K562 (cell line): Measurements from ENCODE around the gene UBN1. TPM values are rescaled to one million over a fixed set of nuclear protein-coding genes. Genes with fewer than 3 reads are reported as not detected.

Experiments
- ATAC-seq: fragments of 200-7000 bp; cut with Tn5 transposase; 3 replicates; pipeline ENCODE4 v1.9.1; 2020; ENCODE audit warnings: moderate library complexity
- BruUV-seq: library from RNA; stranded (reverse); fragments of 400-500 nt; replicated peaks from 2 replicates; lab custom pipeline; 2021; lab: Mats Ljungman, UMichigan
- CTCF ChIA-PET: fragments of 300-600 bp; formaldehyde crosslinking; extraction: SDS; loops from one replicate; lab custom pipeline; 2021; ENCODE audit warnings: low intra/inter-chr PET ratio; lab: Yijun Ruan, JAX
- POLR2A ChIA-PET: fragments of 300-600, 350-650 bp; sonication (Branson Sonifier 250); formaldehyde crosslinking; extraction: SDS; loops from one replicate; lab custom pipeline; 2021; ENCODE audit warnings: antibody characterized with exemption, inconsistent platforms; lab: Yijun Ruan, JAX
- DNase-seq, 4 experiments: peaks; one replicate each; pipeline versions ENCODE4 v3.0.0 to v3.0.0-alpha.2; 2011 to 2018; ENCODE audit warnings: low spot score in 3 of 4, mixed read lengths in 3 of 4; ENCODE audit errors: extremely low read depth in 1 of 4
- FAIRE-seq: peaks from 2 replicates; lab custom pipeline; 2011; peaks lifted over from hg19 to GRCh38; lab: Jason Lieb, UNC
- H2AFZ ChIP-seq: 2 replicates; pipeline ENCODE4 v1.6.0; 2011; ENCODE audit warnings: low read depth, low read length, control low read depth, inconsistent platforms
- H3K27ac ChIP-seq: fragments of 200-600 bp; 3 replicates; pipeline ENCODE4 v1.8.0; 2011; ENCODE audit warnings: low read depth, mild to moderate bottlenecking, control low read depth, inconsistent platforms, low read length, moderate library complexity, mixed read lengths; ENCODE audit errors: extremely low read depth
- H3K27me3 ChIP-seq, 2 experiments: fragments of 300-600 bp in 1 of 2; 2 replicates in 1 of 2; 3 replicates in 1 of 2; pipeline versions ENCODE4 v1.6.0 to v1.8.0; 2011; ENCODE audit warnings: inconsistent platforms in 2 of 2, low read length in 2 of 2, mild to moderate bottlenecking in 1 of 2, mixed read lengths in 1 of 2, moderate library complexity in 1 of 2; ENCODE audit not compliant: control insufficient read depth in 2 of 2, insufficient read depth in 2 of 2
- H3K36me3 ChIP-seq: fragments of 300-600 bp; 3 replicates; pipeline ENCODE4 v1.8.0; 2011; ENCODE audit warnings: mild to moderate bottlenecking, low read length, inconsistent platforms; ENCODE audit not compliant: control insufficient read depth, insufficient read depth
- H3K4me1 ChIP-seq, 2 experiments: fragments of 200-600 bp in 1 of 2; replicated peaks in 1 of 2; 2 replicates in 1 of 2; 3 replicates in 1 of 2; pipeline versions ENCODE4 v1.5.1 to v1.8.0; 2011; ENCODE audit warnings: inconsistent platforms in 2 of 2, low read length in 2 of 2, mild to moderate bottlenecking in 1 of 2, mixed read lengths in 1 of 2, moderate library complexity in 1 of 2; ENCODE audit not compliant: control insufficient read depth in 2 of 2, insufficient read depth in 2 of 2
- H3K4me2 ChIP-seq: 2 replicates; pipeline ENCODE4 v1.6.1; 2011; ENCODE audit warnings: low read length, control low read depth, inconsistent platforms, mixed read lengths; ENCODE audit not compliant: insufficient read depth
- H3K4me3 ChIP-seq: fragments of 200-600 bp; sonication (generic), shearing (Covaris generic); 2 replicates; pipeline ENCODE4 v1.5.1; 2016; ENCODE audit warnings: control low read depth, inconsistent platforms
- H3K79me2 ChIP-seq: fragments of 200-600 bp; 3 replicates; pipeline ENCODE4 v1.8.0; 2011; ENCODE audit warnings: low read length, inconsistent platforms; ENCODE audit not compliant: control insufficient read depth, insufficient read depth
- H3K9ac ChIP-seq, 2 experiments: 2 replicates each; pipeline versions ENCODE4 v1.6.0 to v1.6.1; 2011; ENCODE audit warnings: low read depth in 2 of 2, low read length in 2 of 2, control low read depth in 1 of 2, inconsistent platforms in 1 of 2, mild to moderate bottlenecking in 1 of 2, mixed read lengths in 1 of 2; ENCODE audit not compliant: insufficient read depth in 1 of 2
- H3K9me1 ChIP-seq: one replicate; pipeline ENCODE4 v1.6.0; 2011; ENCODE audit warnings: inconsistent platforms, mild to moderate bottlenecking, low read length, moderate library complexity; ENCODE audit not compliant: control insufficient read depth, insufficient read depth
- H3K9me3 ChIP-seq: replicated peaks from 2 replicates; pipeline ENCODE4 v1.5.1; 2011; ENCODE audit warnings: low read depth, low read length, inconsistent platforms; ENCODE audit not compliant: control insufficient read depth, insufficient read depth
- H4K20me1 ChIP-seq: replicated peaks from 2 replicates; pipeline ENCODE4 v1.6.1; 2011; ENCODE audit warnings: low read length, inconsistent platforms, mixed read lengths; ENCODE audit not compliant: control insufficient read depth, insufficient read depth
- GABPB1 ChIP-seq: sonication (generic); formaldehyde crosslinking; IDR thresholded peaks from 2 replicates; pipeline ENCODE4 v1.8.0; 2022; ENCODE audit warnings: mild to moderate bottlenecking, missing genetic modification reagents
- HCFC1 ChIP-seq: IDR thresholded peaks from 2 replicates; pipeline ENCODE4 v1.6.1; 2012; ENCODE audit warnings: low read depth, low read length, improper control_type of control experiment
- MAFK ChIP-seq: IDR thresholded peaks from 2 replicates; pipeline ENCODE4 v1.6.1; 2011; ENCODE audit warnings: low read length, improper control_type of control experiment
- MLX ChIP-seq, 2 experiments: fragments of 450-650 bp in 1 of 2; sonication (generic) in 1 of 2; formaldehyde crosslinking; conservative IDR thresholded peaks; 2 replicates each; pipeline versions ENCODE4 v1.4.0 to v1.8.1; 2020 to 2022; ENCODE audit warnings: mild to moderate bottlenecking in 1 of 2, missing genetic modification reagents in 1 of 2
- NCOA2 ChIP-seq, 2 experiments: fragments of 450-650 bp; IDR thresholded peaks; 2 replicates each; pipeline ENCODE4 v1.6.1; 2018; ENCODE audit warnings: mild to moderate bottlenecking in 2 of 2, moderate library complexity in 1 of 2; ENCODE audit not compliant: partially characterized antibody in 2 of 2
- SRSF3 ChIP-seq: fragments of 200-400 bp; formaldehyde crosslinking; IDR thresholded peaks from 2 replicates; pipeline ENCODE4 v1.6.1; 2016; ENCODE audit warnings: mild to moderate bottlenecking, low read length, moderate library complexity; ENCODE audit not compliant: insufficient read depth
- TSHZ1 ChIP-seq: fragments of 250-450 bp; sonication (Bioruptor Pico); IDR thresholded peaks from 2 replicates; pipeline ENCODE4 v1.4.0; 2020; ENCODE audit warnings: mild to moderate bottlenecking, moderate library complexity
- USF2 ChIP-seq: sonication (generic); formaldehyde crosslinking; IDR thresholded peaks from 2 replicates; pipeline ENCODE4 v1.5.0; 2020; ENCODE audit warnings: missing genetic modification reagents
- ZKSCAN8 ChIP-seq: fragments of 200-800 bp; sonication (Bioruptor generic); IDR thresholded peaks from 2 replicates; pipeline ENCODE4 v1.6.1; 2016; ENCODE audit warnings: missing genetic modification characterization, missing compliant biosample characterization
- ZNF24 ChIP-seq: fragments of 450-650 bp; IDR thresholded peaks from 2 replicates; pipeline ENCODE4 v1.6.1; 2016
- ZNF830 ChIP-seq: fragments of 250-450 bp; sonication (Bioruptor Pico); IDR thresholded peaks from 2 replicates; pipeline ENCODE4 v1.5.0; 2021; ENCODE audit warnings: mild to moderate bottlenecking
- WGBS: fragments of 100-300 bp; shearing (Covaris generic); methylation state at CpG from one replicate; pipeline ENCODE4 v1.1.6; 2016; ENCODE audit warnings: low coverage, mixed read lengths; ENCODE audit not compliant: insufficient coverage; ENCODE audit errors: missing lambda C conversion rate; 5-methylcytosine and 5-hydroxymethylcytosine counted together
- in situ Hi-C: fragments of 300-500 bp; cut with MboI; formaldehyde crosslinking; loops from 4 replicates; pipeline ENCODE4 v1.15.0; 2018; ENCODE audit warnings: inconsistent platforms, mixed read lengths
- intact Hi-C: fragments of 100-400 bp; cut with micrococcal nuclease; formaldehyde crosslinking; loops from 2 replicates; pipeline ENCODE4 v1.14.2; 2022
- polyA plus RNA-seq, 8 experiments: library from polyadenylated mRNA; depleted of rRNA in 4 of 8; stranded (reverse) in 5 of 8; unstranded in 3 of 8; fragments of >200 nt; fragmentation: Nextera tagmentation in 2 of 8; fragmentation: Illumina TruSeq in 1 of 8; extraction: Ambion mirVana in 2 of 8; extraction: Trizol in 1 of 8; gene quantifications; 2 replicates each; pipeline versions ENCODE4 v1.2.1 to v1.2.3, GENCODE V29; 2011 to 2014; ENCODE audit warnings: inconsistent platforms in 1 of 8, missing spikeins in 1 of 8
- total RNA-seq, 7 experiments: library from RNA; depleted of rRNA in 6 of 7; stranded (reverse); fragments of >200 nt in 6 of 7; fragmentation: Illumina TruSeq in 2 of 7; extraction: Trizol in 2 of 7; gene quantifications; 2 replicates each; pipeline versions ENCODE4 v1.2.1 to v1.2.3, GENCODE V29; 2011 to 2021; ENCODE audit warnings: low replicate concordance in 1 of 7

The UBN1 gene
- total and polyA plus RNA-seq, 9 of the 15 experiments (the other 6 are each of a cell fraction or from before 2014, with no cell fraction given): 1.5 to 45.7 (median 20.6) TPM

GRCh38 chr16:4899474-4899846 lies 52.2 kb downstream of the UBN1 start:
- no peak for ATAC-seq
- in situ Hi-C loops: no loop called here
- POLR2A ChIA-PET: no interaction called here

GRCh38 chr16:4900036-4900435 lies 52.8 kb downstream of the UBN1 start:
- intact Hi-C loops: no loop called here
- no peaks in the 10 kb centered on the region for H3K36me3 ChIP-seq
- no peak for ATAC-seq
- peaks cover 34 to 78% of the 10 kb centered on the region in 2 experiments; a peak in 4 of 5 replicates for H3K27me3 ChIP-seq
- FAIRE-seq: no peak
- no peaks in the 10 kb centered on the region for H3K9me1 ChIP-seq
- no peak overlapping the region for H3K27ac ChIP-seq
- no peak overlapping the region for H2AFZ ChIP-seq
- no TSS peak for BruUV-seq
- H3K9me3 ChIP-seq: no peaks in the 10 kb centered on the region; the same call in 1 of the 2 replicates
- in situ Hi-C loops: no loop called here
- H3K79me2 ChIP-seq: no peaks in the 10 kb centered on the region
- H4K20me1 ChIP-seq: no peaks in the 10 kb centered on the region; the same call in 1 of the 2 replicates
- DNase-seq: no peak
- peaks cover 0 to 26% of the 10 kb centered on the region in 2 experiments; a peak in 2 of 5 replicates for H3K4me1 ChIP-seq
- H3K4me3 ChIP-seq: no peak overlapping the region
- H3K9ac ChIP-seq: no peak overlapping the region
- 1% methylated on average over 7 of the region's 8 CpGs for WGBS
- ChIA-PET POLR2A (interaction anchor here (0.6 to 0.7 kb wide), 2 partner anchors 11 to 13 kb away, joined by 3 read pairs; no protein-coding TSS in a partner anchor), CTCF (no interaction called here)
- H3K4me2 ChIP-seq: no peak overlapping the region
- TF ChIP-seq MAFK (no peak), ZNF830 (CRISPR knock-in tag) (no peak), MLX (CRISPR knock-in tag; conservative IDR thresholded peaks at IDR 0.05) (no peak), GABPB1 (CRISPR knock-in tag) (no peak), NCOA2 (IDR thresholded peaks at IDR 0.05; ENCODE audit: partially characterized antibody in 2 of 2) (no peak), TSHZ1 (CRISPR knock-in tag) (no peak), SRSF3 (no peak)

More at GRCh38 chr16:4899474-4899846, 52.2 kb downstream of the UBN1 start:
- no peak overlapping the region for H3K4me2 ChIP-seq
- intact Hi-C loops: no loop called here
- TF ChIP-seq ZNF24: peak; percentile 86
- no peak for TF ChIP-seq HCFC1
- TF ChIP-seq ZKSCAN8: no peak
- no peak for TF ChIP-seq USF2
- no peak overlapping the region for H2AFZ ChIP-seq
- peaks cover 0 to 31% of the 10 kb centered on the region in 2 experiments; a peak in 2 of 5 replicates for H3K4me1 ChIP-seq
- H3K36me3 ChIP-seq: no peaks in the 10 kb centered on the region
- FAIRE-seq: no peak
- DNase-seq: no peak
- H4K20me1 ChIP-seq: no peaks in the 10 kb centered on the region; the same call in 1 of the 2 replicates
- 6% methylated on average over 6 of the region's 6 CpGs for WGBS
- peaks cover 29 to 78% of the 10 kb centered on the region in 2 experiments; a peak in 4 of 5 replicates for H3K27me3 ChIP-seq
- CTCF ChIA-PET: no interaction called here
- H3K9me3 ChIP-seq: no peaks in the 10 kb centered on the region; the same call in 1 of the 2 replicates
- no peaks in the 10 kb centered on the region for H3K79me2 ChIP-seq
- BruUV-seq: no TSS peak
- no peak overlapping the region for H3K4me3 ChIP-seq
- no peak overlapping the region for H3K9ac ChIP-seq
- H3K9me1 ChIP-seq: no peaks in the 10 kb centered on the region
- H3K27ac ChIP-seq: no peak overlapping the region
